Bronchial epithelial cell (primary cell): ENCODE measurements around the gene XRCC4. TPM values are rescaled to one million over a fixed set of nuclear protein-coding genes. Genes with fewer than 3 reads are reported as not detected.

Experiments
- DNase-seq: peaks from one replicate; pipeline ENCODE4 v3.0.0-alpha.2; 2010; ENCODE audit warnings: low read depth
- FAIRE-seq: peaks from 2 replicates; lab custom pipeline; 2011; peaks lifted over from hg19 to GRCh38; lab: Jason Lieb, UNC
- H3K27me3 ChIP-seq: 2 replicates; pipeline ENCODE4 v1.5.1; 2011; ENCODE audit warnings: low read length; ENCODE audit not compliant: control insufficient read depth, insufficient read depth
- H3K36me3 ChIP-seq: 2 replicates; pipeline ENCODE4 v1.5.1; 2011; ENCODE audit warnings: low read length; ENCODE audit not compliant: control insufficient read depth, insufficient read depth
- H3K4me3 ChIP-seq: 2 replicates; pipeline ENCODE4 v1.5.1; 2011; ENCODE audit warnings: mild to moderate bottlenecking, low read depth, low read length, control low read depth
- CTCF ChIP-seq: IDR thresholded peaks from 2 replicates; pipeline ENCODE4 v1.5.1; 2011; ENCODE audit warnings: mild to moderate bottlenecking, moderate library complexity, low read length, control low read depth, inconsistent platforms; ENCODE audit not compliant: insufficient read depth, severe bottlenecking
- total RNA-seq: library from RNA; depleted of rRNA; stranded (reverse); fragments of >200 nt; gene quantifications from 2 replicates; pipeline ENCODE4 v1.2.1, GENCODE V29; 2014

Gene XRCC4
- total RNA-seq, 1 donor from 2014 or later: 9.5 TPM

DNA sequence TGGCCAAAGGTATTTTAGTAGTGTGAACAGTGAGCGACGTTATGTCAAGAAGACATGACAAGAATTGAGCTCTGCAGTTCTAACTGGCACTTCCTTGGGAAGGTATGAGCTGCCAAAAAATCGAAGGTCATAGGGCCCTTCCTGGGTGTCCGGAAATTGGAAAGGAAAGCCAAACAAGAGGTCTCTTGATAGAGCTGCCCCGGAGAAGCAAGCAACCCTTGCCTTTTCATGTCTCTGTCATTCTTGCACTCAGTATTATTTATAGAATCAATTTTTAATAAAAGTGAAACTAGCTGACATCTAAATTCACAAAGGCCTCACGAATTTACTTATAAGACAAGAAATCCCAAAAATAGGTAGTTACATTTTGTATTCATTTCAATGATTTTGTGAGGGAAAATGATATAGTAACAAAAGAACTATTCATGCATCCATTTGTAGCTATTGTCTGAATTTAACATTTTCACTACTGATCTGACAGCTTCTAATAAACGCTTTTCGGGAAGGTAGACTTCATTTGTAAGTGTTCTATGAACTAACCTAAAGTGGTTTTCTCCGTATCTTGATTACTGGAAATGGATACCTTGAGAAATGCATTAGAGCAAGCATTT lies 280.4 kb downstream of the XRCC4 start:
- no peak for FAIRE-seq
- H3K36me3 ChIP-seq: no peaks in the 10 kb centered on the region
- H3K27me3 ChIP-seq: no peaks in the 10 kb centered on the region
- TF ChIP-seq CTCF: no peak
- H3K4me3 ChIP-seq: no peak overlapping the region
- no peak for DNase-seq

DNA sequence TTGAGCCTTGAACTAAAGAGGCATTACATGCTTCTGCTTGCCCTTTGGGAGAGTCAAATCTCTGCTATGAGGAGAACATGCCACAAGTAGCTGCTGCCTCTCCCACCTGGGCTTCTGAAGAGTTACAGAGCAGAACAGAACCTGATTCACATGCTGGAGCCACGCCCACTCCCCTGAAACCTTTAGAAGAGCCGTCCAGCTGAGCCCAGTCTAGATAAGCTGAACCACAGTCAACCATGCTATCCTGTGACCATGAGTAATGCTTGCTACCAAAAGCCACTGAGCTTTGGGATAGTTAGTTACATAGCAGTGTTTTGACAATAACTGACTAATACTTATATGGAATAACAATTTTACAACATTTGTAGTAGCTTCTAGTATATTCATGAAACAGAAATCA lies 283.2 kb downstream of the XRCC4 start:
- TF ChIP-seq CTCF: no peak
- no peaks in the 10 kb centered on the region for H3K27me3 ChIP-seq
- FAIRE-seq (no peak), DNase-seq (peak; percentile 6)
- no peak overlapping the region for H3K4me3 ChIP-seq
- H3K36me3 ChIP-seq: no peaks in the 10 kb centered on the region

- no peaks in the 10 kb centered on the region for H3K36me3 ChIP-seq
Observed at GRCh38 chr5:83362526-83362925, 285.2 kb downstream of the XRCC4 start.

GRCh38 chr5:83363111-83363885 lies 286.0 kb downstream of the XRCC4 start:
- FAIRE-seq (no peak), DNase-seq (no peak)
- Histone ChIP-seq H3K36me3 (no peaks in the 10 kb centered on the region), H3K27me3 (no peaks in the 10 kb centered on the region), H3K4me3 (no peak overlapping the region)
- TF ChIP-seq CTCF: no peak

More at GRCh38 chr5:83362526-83362925, 285.2 kb downstream of the XRCC4 start:
- FAIRE-seq (no peak), DNase-seq (no peak)
- TF ChIP-seq CTCF: no peak
- Histone ChIP-seq H3K4me3 (no peak overlapping the region), H3K27me3 (no peaks in the 10 kb centered on the region)

DNA sequence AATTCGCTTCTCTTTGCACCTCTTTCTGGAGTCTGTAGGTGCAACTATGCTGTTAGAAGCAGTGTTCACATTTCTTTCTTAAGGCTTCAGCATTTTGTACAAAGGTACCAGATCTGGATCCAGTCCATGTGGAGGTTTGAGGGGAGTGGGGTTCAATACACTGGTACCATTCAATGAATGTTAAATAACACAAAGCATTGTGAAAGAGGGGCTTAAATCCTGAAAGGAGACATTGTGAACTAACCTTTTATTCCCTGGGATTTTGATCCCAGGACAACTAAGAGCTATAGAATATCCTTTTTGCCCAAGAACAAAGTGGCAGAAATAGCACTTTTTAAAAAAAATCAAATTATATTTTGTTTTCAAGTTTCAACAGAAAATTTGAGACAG lies 286.5 kb downstream of the XRCC4 start:
- Histone ChIP-seq H3K27me3 (no peaks in the 10 kb centered on the region), H3K4me3 (no peak overlapping the region), H3K36me3 (no peaks in the 10 kb centered on the region)
- no peak for DNase-seq
- TF ChIP-seq CTCF: no peak
- FAIRE-seq: no peak
